Hypothalamus (tissue), 51 donors: ENCODE data around the gene MYLIP.

Experiments used
- DNase-seq, 51 donors: peaks; one replicate each; lab custom pipeline; 2025; lab: John Stamatoyannopoulos, UW

The MYLIP gene

GRCh38 chr6:16196984-16197546, 68.2 kb downstream of the MYLIP start:
- DNase-seq, result no peak
